ENCODE results near the gene ERCC1.

ERCC1 gene

DNA sequence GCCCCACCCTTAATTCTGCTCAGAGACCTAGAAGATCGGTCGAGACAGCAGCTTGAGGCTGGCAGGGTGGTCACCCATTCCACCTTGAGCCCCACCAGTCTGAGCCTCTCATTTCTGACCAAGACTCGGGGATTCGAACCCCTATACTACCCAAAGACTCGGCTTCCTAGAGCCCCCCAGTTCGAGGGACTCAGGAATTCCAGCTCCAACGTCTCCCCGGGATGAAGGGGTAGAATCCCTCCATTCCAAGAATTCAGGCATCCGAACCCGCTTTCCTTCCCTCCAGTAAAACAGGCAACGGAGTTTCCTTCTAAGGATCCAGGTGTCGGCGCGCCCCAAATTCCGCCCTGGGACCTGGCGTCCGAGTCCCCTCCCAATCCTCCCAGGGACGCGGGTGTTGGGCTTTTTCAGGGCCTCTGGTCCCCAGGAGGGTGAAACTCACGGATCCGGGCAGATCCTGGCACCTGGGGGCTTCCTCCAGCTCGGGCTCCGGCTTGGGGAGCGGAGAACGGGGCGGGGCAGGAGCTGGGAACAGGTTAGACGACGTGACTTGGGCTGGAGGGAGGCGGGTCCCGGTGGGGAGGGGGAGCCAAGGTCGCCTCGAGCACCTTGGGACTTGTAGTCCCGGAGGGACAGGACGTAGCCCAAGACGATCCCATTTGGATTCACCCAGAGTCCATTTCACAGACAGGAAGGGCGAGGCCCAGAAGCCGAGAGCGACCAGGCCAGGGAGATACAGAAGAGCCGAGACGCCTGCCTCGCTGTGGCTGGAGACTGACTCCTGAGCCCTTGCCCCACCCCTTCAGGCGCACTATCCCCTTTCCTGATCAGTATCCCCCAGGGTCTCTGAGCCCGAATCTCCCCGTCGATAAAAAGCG is 18.9 kb downstream of the ERCC1 start, which contains the start of gene PPP1R13L:
Gene PPP1R13L, minus strand, starts transcription at position 513 of the 878 bp plus-strand sequence. CDS start 6,751 bp downstream, outside the sequence.
- DNase-seq, result no peak

DNA sequence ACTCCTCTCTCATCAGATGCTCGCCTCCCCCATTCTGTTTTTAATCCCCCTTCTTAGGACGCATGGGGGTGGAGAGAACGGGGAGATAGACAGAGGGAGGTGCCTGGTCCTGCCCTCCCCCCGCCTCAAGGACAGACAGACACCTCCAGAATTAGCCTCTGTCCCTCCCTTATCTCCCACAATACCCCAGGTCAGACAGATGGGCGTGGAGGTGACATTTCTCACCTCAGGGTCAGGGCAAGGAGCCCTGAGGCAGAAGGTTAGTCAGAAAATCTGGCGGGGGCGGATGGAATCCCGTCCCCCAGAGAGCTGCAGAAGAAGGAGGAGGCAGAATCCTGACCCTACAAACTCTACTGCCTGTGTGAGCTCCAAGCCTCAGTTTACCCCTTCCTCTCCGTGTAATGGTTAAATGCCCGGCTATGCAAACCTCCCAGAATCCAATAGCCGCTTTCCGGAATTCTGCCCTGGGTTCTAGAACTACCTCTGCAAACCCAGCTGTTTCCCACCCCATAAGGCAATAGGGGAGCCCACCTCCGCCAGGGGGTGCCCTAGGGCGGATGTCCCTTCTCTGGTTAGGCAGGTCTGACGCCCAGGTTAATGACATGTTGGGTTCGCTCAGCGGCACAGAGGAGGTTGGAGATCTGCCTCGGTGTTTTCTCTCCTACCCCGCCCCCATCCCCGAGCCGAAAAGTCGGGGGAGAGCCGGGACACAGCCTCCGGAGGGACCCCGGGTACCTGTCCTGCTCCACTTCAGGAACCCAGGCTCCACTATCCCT is 19.7 kb downstream of the ERCC1 start:
- DNase-seq, result no peak

DNA sequence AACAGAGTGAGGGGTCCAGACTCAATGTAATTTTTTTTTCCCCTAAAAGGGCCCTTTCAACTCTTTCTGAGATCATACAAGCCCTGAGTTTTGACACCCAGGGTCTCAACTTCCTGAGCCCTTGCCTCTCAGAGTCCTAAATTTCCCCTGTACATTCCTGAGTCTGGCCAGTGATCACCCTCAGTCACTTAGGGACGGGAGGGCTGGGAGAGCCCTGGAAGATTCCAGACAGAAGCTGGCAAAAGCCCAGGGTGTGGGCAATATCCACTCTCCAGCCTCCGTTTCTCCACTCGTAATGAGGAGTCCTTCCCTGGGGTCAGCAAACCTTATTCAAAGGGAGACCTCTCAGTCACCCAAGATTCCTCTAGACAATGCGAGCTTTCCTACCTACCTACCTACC is 20.4 kb downstream of the ERCC1 start:
- no peak for DNase-seq

DNA sequence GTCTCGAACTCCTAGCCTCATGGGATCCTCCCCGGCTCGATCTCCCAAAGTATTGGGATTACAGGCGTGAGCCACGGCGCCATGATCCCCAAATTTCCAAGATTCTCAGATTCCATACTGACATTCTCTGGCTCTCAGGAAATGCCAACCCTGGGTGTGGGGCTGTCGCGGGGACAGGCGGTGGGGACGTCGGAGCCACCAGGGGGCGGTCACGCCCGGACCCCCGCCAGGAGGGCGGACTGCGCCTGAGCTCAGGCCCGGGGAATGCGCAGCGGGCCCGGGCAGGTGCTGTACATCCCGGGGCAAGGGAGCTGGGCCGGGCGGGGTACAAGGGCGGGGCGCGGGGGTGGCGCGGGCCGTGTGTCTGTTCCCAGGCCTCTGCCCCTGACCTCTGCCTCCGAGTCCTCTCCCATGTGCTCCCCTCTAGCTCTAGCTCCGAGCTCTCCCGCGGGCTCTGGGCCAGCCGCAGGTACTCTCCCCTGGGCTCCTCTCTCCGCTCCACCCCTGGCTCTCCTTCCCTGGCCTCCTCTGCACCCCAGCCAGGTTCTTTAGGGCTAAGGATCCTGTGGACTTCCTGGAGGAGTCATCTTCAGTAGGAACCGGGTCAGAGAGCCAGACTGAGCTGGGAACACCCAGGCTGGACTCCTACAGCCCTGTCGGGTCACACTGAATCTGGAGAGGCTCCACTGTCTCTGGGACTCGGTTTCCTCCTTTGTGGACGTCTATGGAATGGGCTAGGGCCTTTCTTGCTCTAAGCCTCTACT is 21.2 kb downstream of the ERCC1 start:
- DNase-seq, result no peak

DNA sequence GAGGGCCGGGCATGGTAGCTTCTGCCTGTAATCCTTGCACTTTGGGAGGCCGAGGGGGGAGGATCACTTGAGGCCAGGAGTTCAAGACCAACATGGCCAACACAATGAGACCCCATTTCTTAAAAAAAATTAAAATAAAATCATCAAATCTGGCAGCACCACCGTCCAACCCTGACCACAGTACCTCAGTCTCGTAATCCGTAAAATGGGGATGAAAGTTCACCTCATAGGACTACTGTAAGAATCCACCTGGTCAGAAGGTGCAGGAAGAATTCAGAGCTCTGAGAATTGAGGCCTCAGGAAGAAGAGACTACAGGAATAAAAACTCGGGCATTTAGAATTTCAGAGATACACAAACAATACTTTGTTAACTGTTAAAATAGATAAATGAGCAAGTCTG is 21.9 kb downstream of the ERCC1 start:
- no peak for DNase-seq

DNA sequence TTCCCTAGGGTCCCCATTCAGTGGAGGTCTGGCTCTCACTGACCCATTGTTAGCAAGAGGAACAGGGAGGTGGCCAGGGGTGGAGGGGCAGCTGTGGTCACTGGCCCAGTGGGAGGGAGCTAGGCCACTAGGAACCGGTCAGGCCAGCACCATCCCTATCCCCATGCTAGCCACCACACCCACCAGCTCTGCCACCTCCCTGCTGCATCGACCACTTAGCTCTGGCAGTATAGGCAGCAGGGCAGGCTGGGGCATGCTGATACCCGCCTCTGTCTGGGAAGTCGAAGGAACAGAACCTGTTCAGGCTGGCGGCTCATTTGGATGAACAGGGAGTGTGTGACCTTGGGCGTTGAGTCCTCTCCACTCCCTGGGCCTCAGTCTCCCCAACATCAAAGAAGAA is 23.5 kb downstream of the ERCC1 start:
- no peak for DNase-seq

DNA sequence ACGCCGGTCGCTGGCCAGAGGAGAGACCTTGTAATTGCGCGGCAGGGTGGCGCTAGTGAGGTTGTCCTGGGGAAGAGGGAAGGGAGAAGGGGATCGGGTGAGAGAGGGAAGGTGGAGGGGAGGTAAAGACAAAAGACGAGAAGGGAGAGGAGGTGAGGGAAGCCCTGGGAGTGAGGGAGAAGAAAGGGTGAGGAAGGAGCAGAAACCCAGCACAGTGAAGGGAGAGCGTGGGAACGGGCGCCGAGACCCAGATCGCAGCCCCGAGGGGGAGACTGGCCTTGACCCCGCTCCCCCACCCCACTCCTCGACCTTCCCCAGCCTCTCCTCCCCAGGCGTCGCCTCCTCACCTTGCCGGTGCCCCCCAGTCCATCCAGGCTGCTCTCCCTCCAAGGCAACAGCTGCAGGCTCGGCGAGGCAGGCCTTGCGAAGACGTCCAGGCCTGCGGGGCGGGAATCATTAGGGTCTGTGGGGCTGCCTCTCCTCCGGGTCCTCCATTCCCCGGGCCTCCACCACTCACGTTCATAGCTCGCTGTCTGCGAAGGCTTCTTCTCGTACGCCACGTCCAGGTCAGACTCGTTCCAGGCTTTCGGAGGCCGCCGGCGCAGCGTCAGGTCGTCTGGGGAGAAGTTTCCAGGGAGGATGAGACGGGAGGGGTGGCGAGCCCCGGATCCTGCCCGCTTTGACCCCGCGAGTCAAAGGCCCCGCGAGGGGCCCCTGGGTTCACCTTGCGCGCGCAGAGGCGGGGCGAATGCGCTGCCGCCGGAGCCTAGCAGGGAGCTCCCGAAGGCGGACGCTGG is 27.7 kb downstream of the ERCC1 start:
- DNase-seq, result no peak

DNA sequence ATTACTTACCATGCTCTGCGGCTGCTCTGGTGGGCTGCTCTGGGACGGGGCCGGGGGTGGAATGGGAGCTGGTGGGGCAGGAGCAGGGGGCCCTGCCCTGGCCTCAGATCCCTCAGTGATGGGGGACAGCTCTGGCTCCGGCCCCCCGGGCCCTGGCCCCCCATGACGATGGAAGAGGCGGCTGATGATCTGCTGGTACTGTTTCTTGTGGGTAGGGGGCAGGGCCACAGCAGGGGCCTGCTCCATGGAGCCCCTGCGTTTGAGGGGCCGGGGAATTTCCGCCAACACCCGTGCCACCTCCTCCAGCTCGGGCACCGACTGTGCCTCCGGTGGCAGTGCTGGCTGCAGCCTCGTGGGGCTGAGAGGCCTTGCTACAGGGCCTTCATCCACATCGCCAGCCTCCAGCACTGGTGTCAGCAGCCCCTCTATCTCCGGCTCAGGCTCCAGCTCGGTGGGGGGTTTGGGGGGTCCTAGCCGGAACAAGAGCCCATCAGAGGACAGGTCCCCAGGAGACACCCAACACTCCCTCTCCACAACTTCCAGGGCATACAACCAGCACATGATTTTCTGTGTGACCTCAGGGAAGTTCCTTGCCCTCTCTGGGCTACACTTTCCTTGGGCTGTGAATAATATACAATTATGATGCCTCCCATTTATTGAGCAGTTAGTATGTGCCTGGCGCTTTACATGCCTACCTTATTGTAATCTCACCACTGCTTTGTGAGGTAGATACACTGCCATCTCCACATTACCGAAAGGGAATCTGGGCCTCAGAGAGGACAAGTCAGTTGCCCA is 31.6 kb downstream of the ERCC1 start:
- DNase-seq, result no peak

DNA sequence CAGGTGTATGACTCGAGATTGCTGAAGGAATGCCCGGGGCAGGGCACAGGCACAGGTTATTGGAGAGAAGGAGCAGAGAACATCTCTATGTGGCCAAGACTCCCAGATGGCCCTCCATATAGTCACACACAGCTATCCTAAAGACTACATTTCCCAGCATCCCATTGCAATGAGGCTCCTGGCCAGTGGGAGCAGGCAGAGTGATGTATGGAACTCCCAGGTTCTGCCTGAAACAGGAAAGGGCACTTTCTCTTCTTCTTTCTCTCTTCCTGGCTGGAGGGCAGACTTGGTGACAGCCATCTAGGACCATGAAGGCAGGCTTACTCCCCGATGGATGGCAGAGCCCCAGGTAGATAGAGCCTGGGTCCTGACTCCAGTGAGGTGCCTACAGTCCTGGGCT is 32.4 kb downstream of the ERCC1 start:
- DNase-seq, result no peak

DNA sequence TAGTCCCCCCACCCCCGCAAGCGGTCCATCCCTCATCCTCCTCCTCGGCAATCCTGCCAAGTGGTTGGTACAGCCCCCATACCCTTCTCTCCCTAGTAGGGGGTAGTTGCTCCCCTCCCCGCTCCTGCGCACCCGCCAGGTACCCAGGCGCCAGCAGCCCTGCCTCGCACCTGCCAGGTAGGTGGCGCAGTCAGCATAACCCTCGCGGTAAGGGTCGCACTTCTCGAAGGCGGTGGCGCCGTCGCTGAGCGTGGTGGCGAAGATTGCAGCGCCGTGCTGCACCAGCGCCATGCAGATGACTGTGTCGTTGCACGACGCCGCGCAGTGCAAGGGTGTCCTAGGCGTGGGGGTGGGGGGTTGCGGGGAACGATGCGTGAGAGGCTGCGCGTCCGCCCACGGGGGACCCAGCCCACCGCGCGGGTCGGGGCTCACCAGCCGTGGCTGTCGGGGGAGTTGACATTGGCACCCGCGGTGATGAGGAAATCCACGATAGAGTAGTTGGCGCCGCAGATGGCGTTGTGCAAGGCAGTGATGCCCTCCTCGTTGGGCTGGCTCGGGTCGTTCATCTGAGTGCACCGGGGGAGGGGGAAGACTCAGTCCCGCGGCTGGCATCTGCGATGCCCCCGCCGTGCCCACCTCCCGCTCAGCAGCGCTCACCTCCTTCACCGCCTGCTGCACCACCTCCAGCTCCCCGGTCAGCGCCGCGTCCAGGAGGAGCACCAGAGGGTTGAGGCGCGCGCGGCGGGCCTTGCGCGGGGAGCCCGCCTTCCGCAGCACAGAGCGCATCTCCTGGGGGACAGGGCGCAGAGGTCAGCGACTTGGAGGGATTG is 38.1 kb downstream of the ERCC1 start:
- DNase-seq, result no peak

DNA sequence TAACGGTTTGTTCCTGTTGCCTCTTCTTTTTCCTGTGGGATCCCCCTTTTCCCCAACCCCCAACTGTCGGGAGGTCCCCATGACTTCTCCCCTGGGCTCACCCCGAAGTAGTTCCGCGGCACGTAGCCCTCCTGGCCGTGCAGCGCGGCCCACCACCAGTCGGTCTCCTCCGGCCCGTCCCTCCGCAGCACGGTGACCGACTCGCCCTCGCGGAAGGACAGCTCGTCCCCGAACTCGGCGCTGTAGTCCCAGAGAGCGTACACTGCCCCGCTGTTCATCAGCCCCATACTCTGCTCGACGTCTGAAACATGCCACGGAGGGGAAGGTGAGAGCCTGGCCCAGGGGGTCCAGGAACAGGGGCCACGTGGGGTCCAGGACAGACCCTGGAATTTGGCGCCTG is 41.3 kb downstream of the ERCC1 start:
- DNase-seq, result no peak

DNA sequence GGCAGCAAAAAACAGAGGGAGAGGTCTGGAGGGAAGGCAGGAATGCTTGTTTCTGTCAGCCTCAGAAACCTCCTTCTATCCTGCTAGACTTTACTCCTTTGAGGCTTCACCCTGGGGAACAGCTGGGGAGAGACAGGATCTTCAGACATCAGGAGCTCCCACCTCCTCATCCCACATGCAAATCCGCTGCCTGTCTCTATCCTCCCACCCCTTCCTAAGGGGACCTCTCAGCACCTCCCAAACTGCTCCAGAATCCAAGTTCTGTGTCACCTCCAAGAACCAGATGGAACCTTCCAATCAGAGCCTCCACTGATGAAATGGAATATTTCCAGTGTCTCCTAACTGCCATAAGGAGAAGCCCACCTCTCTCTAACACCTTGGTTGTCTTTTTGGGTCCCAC is 43.6 kb downstream of the ERCC1 start:
- no peak for DNase-seq

DNA sequence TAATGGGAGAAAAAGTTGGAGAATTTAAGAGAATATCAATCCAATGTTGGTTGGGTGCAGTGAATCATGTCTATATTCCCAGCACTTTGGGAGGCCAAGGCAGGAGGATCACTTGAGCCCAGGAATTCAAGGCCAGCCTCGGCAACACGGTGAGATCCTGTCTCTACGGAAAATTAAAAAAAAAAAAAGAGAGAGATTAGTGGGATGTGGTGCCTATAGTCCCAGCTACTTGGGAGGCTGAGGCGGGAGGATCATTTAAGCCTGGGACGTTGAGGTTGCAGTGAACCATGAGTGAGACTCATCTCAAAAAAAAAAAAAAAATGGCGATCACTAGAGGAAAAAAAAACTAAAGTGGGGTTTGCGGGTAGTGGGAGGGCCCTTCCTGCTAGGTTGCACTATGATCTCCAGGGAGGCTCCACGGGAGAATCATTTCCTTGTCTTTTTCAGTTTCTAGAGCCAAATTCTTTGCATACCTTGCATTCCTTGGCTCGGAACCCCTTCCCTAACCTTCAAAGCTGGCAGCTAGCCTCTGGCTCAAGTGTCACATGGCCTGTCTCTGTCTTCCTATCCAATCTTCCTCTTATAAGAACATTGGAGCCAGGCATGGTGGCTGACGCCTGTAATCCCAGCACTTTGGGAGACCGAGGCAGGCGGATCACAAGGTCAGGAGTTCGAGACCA is 47.5 kb downstream of the ERCC1 start:
- DNase-seq, result peak; percentile 75

DNA sequence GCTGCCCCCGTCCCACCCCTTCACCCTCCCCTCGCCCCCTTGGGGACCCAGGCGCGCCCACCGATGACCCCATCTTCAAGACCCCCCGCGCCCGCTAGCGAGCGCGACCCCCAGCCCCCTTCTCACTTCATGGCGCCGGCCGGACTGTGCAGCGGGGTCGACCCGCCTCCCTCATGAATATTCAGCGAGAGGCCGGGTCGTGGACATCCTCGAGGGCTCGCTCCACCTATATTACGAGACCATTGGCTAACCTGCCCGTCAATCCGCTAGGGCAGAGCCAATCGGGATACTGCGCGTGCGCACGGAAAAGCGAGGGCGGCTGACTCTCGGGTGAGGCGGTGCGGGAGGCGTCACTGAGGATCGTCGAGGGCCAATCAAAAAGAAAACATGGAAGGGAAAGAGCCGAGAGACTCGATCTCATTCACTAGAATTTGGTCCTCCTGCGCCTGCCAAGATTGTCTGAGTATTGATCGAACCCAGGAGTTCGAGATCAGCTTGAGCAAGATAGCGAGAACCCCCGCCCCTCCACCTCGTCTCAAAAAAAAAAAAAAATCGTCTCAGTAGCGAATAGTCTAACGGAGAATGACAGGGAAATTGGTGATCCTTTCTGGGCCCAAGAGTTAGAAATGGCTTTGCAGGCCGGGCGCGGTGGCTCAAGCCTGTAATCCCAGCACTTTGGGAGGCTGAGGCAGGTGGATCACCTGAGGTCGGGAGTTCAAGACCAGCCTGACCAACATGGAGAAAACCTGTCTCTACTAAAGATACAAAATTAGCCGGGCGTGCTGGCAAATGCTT is 53.1 kb downstream of the ERCC1 start, which contains the start of gene ERCC2:
Gene ERCC2, minus strand, starts transcription at position 164 of the 795 bp plus-strand sequence. Its CDS starts 33 bp downstream, at position 131.
- DNase-seq, result peak; percentile 98

DNA sequence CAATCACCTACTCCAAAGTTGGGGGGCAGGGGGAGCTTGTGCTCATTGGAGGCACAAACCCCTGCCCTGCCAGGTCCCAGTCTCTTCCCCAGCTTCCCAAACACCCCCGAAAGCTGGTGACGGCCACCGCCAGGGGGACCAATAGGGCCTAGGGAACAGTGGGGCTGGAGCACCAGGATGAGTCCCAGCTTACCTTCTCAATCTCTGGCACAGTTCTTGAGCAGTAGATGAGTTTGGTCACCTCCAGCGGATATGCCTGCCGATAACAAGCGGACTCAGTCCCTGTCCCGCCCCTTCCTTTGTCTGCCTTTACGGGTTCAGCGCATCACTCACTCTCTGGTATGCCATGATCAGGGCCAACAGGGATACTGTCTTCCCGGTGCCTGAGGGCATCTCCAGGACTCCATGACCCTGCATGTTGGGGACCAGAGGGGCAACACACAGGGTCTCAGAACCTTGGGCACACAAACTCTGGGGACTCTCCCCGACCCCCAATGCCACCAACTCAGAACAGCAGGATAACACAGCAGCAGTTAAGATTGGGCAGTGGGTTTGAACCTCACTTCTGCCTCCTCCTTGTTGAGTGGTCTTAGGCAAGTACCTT is 54.9 kb downstream of the ERCC1 start:
- no peak for DNase-seq

DNA sequence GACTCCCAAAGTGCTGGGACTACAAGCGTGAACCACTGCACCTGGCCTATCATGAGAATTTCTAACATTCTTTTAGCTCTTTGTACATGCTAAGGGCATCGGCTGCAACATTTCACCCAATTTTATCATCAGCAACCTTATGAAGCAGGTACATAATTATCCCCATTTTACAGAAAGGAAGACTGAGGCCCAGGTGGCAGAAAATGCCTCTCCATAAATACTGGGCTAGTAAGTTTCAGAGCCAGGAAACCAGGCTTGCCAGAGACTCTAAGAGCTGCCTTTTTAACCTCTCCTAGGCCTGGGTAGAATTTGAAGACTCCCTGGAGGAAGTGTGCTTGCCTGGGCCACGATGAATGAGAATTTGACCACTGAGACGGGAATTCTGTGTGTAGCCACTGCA is 55.6 kb downstream of the ERCC1 start:
- no peak for DNase-seq

DNA sequence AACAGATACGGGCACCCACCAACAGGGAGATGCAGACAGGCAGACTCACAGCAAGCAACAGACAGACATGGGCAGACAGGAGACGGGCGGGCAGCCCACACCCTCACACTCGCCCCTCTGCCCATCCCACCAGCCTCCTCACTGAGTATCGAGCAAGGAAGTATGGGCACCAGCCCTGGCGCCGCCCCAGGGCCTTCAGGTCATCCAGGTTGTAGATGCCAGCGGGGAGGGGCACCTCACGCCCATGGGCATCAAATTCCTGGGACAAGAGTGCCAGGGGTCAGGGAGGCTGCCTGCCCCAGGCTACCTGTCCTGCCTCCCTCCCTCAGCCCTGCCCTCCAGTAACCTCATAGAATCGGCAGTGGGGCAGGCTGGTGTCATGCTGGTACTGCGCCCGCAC is 59.0 kb downstream of the ERCC1 start:
- DNase-seq, result no peak

DNA sequence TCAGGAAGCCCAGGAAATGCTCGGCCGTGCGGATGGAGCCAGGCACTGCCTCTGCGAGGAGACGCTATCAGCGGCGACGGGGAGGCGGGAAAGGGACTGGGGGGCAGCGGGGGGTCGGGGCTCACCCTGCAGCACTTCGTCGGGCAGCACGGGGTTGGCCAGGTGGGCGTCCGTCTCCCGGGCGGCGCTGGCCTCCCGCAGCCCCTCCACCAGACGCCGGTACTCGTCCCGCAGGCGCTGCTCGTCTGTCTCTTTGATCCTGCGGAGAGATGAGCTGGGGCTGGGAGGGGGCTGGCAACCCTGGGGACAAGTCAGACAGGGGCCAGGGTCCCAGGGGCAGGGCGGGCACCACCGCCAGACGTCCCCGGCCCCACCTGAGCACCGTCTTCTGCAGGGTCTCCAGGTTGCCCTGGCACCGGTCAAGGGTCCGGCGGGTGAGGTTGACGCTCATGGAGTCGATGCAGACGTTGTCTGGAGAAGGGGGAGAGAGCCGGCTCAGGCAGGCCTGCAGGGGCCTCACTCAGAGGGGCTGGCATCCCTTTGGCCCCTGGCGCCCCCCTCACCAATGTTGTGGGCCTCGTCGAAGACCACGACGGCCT is 59.8 kb downstream of the ERCC1 start:
- no peak for DNase-seq

Data from T1000 (cell line).